ENCODE data around the gene RPN1. TPM values are rescaled to one million over a fixed set of nuclear protein-coding genes. Genes with fewer than 3 reads are reported as not detected.
"Not testable (repeated sequence)": the region's sequence is repeated elsewhere in the genome, so short reads cannot be mapped to it uniquely, and the experiment has no call there.

Gene RPN1
- total RNA-seq, 5 donors from 2014 or later (not counting 1 experiment from before 2014, with no cell fraction given): 86.1 to 119 (median 100) TPM

DNA sequence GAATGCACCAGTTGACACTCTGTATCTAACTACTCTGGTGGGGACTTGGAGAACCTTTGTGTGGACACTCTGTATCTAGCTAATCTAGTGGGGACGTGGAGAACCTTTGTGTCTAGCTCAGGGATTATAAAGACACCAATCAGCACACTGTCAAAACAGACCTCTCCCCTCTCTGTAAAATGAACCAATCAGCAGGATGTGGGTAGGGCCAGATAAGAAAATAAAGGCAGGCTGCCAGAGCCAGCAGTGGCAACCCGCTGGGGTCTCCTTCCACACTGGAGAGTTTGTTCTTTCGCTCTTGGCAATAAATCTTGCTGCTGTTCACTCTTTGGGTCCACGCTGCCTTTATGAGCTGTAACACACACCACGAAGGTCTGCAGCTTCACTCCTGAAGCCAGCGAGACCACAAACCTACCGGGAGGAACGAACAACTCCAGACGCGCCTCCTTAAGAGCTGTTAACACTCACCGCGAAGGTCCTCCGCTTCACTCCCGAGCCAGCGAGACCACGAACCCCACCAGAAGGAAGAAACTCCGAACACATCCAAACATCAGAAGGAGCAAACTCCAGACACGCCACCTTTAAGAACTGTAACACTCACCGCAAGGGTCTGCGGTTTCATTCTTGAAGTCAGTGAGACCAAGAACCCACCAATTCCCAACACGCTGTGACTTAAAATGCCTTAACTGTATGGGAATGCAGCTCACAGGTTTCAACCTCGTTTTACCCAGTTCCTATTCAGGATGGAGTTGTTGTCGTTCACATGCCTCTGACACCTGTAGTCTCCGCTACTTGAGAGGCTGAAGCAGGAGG lies 3.6 kb upstream of the RPN1 start:
- POLR2A ChIA-PET: interaction anchor here in 1 of 2 donors (0.6 kb wide), 1 partner anchor 26 kb away, joined by 7 read pairs; no protein-coding TSS in a partner anchor
- H3K9me3 Mint-ChIP-seq; H3K36me3 Mint-ChIP-seq; H3K27me3 ChIP-seq (replicated peaks in 1 of 2; ENCODE audit: control insufficient read depth in 2 of 2, extremely low read depth in 1 of 2, insufficient read depth in 2 of 2, low read length in 1 of 2); H3K27me3 Mint-ChIP-seq; H3K36me3 ChIP-seq (ENCODE audit: control insufficient read depth in 2 of 2, extremely low read depth in 1 of 2, insufficient read depth in 1 of 2, low read length in 1 of 2); H3K9me3 ChIP-seq; H3K27ac ChIP-seq (ENCODE audit: low read length): not testable (repeated sequence)
- peak in 33 of 35 experiments; percentile 5 to 59 (median 22) for DNase-seq
- Histone ChIP-seq H3K4me1 (ENCODE audit: control insufficient read depth in 1 of 2, extremely low read depth in 1 of 2, insufficient read depth in 2 of 2, low read length in 2 of 2) (peaks cover 8 to 12% of the 10 kb centered on the region in 2 experiments), H3K4me3 (ENCODE audit: control insufficient read depth in 1 of 2, extremely low read depth in 1 of 2, low read length in 1 of 2) (peak overlapping the region; percentile 69 to 75)
- WGBS (ENCODE audit: insufficient coverage): 11% methylated on average over 22 of the region's 24 CpGs
- CTCF ChIA-PET: interaction anchor here (0.6 to 2.0 kb wide), 7 partner anchors 13 to 332 kb away, joined by 3 to 14 read pairs (median 4); partner anchors contain the start of gene ACAD9 (in 1 of the 2)
- Mint-ChIP-seq H3K27ac (peak overlapping the region; percentile 68 to 79), H3K4me3 (peak overlapping the region; percentile 79 to 94 (median 85)), H3K4me1 (peaks cover 13 to 20% (median 14%) of the 10 kb centered on the region in 3 donors)
- peak in 2 of 4 experiments; percentile 20 to 22 for ATAC-seq (replicated peaks in 1 of 4)

DNA sequence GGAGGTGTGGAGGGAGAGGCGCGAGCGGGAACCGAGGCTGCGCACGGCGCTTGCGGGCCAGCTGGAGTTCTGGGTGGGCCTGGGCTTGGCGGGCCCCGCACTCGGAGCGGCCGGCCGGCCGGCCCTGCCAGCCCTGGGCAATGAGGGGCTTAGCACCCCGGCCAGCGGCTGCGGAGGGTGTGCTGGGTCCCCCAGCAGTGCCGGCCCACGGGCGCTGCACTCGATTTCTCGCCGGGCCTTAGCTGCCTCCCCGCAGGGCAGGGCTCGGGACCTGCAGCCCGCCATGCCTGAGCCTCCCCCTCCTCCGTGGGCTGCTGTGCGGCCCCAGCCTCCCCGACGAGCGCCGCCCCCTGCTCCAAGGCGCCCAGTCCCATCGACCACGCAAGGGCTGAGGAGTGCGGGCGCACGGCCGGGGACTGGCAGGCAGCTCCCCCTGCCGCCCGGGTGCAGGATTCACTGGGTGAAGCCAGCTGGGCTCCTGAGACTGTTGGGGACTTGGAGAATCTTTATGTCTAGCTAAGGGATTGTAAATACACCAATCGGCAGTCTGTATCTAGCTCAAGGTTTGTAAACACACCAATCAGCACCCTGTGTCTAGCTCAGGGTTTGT lies 2.9 kb upstream of the RPN1 start:
- H3K4me1 ChIP-seq (ENCODE audit: control insufficient read depth in 1 of 2, extremely low read depth in 1 of 2, insufficient read depth in 2 of 2, low read length in 2 of 2): peaks cover 14 to 15% of the 10 kb centered on the region in 2 experiments
- ATAC-seq (replicated peaks in 1 of 4); H3K36me3 Mint-ChIP-seq; H3K9me3 Mint-ChIP-seq; H3K4me3 ChIP-seq (ENCODE audit: control insufficient read depth in 1 of 2, extremely low read depth in 1 of 2, low read length in 1 of 2); H3K9me3 ChIP-seq; H3K27ac ChIP-seq (ENCODE audit: low read length); H3K27me3 ChIP-seq (replicated peaks in 1 of 2; ENCODE audit: control insufficient read depth in 2 of 2, extremely low read depth in 1 of 2, insufficient read depth in 2 of 2, low read length in 1 of 2); H3K36me3 ChIP-seq (ENCODE audit: control insufficient read depth in 2 of 2, extremely low read depth in 1 of 2, insufficient read depth in 1 of 2, low read length in 1 of 2); H3K27me3 Mint-ChIP-seq; POLR2A ChIA-PET: not testable (repeated sequence)
- H3K27ac Mint-ChIP-seq: peak overlapping the region in 1 of 2 donors; percentile 79
- H3K4me3 Mint-ChIP-seq: peak overlapping the region; percentile 79 to 94 (median 85)
- 82% methylated on average over 34 of the region's 43 CpGs for WGBS (ENCODE audit: insufficient coverage)
- peak in 25 of 35 experiments; percentile 1 to 72 (median 25) for DNase-seq
- peaks cover 20 to 27% (median 21%) of the 10 kb centered on the region in 3 donors for H3K4me1 Mint-ChIP-seq
- CTCF ChIA-PET: interaction anchor here (0.6 to 2.0 kb wide), 5 partner anchors 27 to 333 kb away, joined by 3 to 14 read pairs (median 4); partner anchors contain the start of gene ACAD9 (in 1 of the 2)

GRCh38 chr3:128648940-128649663 lies 1.5 kb downstream of the RPN1 start:
- Histone ChIP-seq H3K27me3 (replicated peaks in 1 of 2; ENCODE audit: control insufficient read depth in 2 of 2, extremely low read depth in 1 of 2, insufficient read depth in 2 of 2, low read length in 1 of 2) (no peaks in the 10 kb centered on the region), H3K9me3 (no peaks in the 10 kb centered on the region), H3K4me3 (ENCODE audit: control insufficient read depth in 1 of 2, extremely low read depth in 1 of 2, low read length in 1 of 2) (peak overlapping the region; percentile 92 to 99), H3K4me1 (ENCODE audit: control insufficient read depth in 1 of 2, extremely low read depth in 1 of 2, insufficient read depth in 2 of 2, low read length in 2 of 2) (peaks cover 16 to 19% of the 10 kb centered on the region in 2 experiments), H3K27ac (ENCODE audit: low read length) (no peak overlapping the region), H3K36me3 (ENCODE audit: control insufficient read depth in 2 of 2, extremely low read depth in 1 of 2, insufficient read depth in 1 of 2, low read length in 1 of 2) (peaks cover 0 to 10% of the 10 kb centered on the region in 2 donors)
- no CpG with 5 or more reads among the region's 8 CpGs for WGBS (ENCODE audit: insufficient coverage)
- peak overlapping the region; percentile 84 to 86 (median 86) for H3K4me3 Mint-ChIP-seq
- ATAC-seq (replicated peaks in 1 of 4): no peak
- H3K27me3 Mint-ChIP-seq: no peaks in the 10 kb centered on the region
- H3K9me3 Mint-ChIP-seq: no peaks in the 10 kb centered on the region
- POLR2A ChIA-PET: interaction anchor here (0.6 to 0.8 kb wide), 4 partner anchors 9 to 210 kb away, joined by 3 to 4 read pairs (median 4); no protein-coding TSS in a partner anchor
- CTCF ChIA-PET: interaction anchor here (0.8 to 1.5 kb wide), 6 partner anchors 9 to 155 kb away, joined by 3 to 5 read pairs (median 4); no protein-coding TSS in a partner anchor
- H3K27ac Mint-ChIP-seq: peak overlapping the region; percentile 64 to 78
- DNase-seq: no peak
- peaks cover 43 to 50% (median 45%) of the 10 kb centered on the region in 3 donors for H3K4me1 Mint-ChIP-seq
- peaks cover 7% of the 10 kb centered on the region for H3K36me3 Mint-ChIP-seq

DNA sequence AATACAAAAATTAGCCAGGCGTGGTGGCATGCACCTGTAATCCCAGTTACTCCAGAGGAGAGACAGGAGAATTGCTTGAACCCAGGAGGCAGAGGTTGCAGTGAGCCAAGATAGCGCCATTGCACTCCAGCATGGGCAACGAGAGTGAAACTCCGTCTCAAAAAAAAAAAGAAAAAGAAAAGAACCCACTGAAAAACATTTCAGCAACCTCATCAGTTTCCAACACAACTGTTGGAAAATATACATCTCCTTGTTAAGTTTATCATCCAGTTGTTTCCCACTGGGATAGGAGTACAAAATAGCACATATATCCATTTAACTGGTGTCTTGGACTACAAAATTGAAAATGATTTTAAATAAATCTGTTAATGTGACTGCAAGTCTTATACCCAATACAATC lies 2.2 kb downstream of the RPN1 start:
- CTCF ChIA-PET: interaction anchor here in 1 of 2 donors (0.8 kb wide), 1 partner anchor 144 kb away, joined by 4 read pairs; no protein-coding TSS in a partner anchor
- Histone ChIP-seq H3K9me3 (no peaks in the 10 kb centered on the region), H3K27ac (ENCODE audit: low read length) (no peak overlapping the region), H3K4me1 (ENCODE audit: control insufficient read depth in 1 of 2, extremely low read depth in 1 of 2, insufficient read depth in 2 of 2, low read length in 2 of 2) (peaks cover 16 to 19% of the 10 kb centered on the region in 2 experiments), H3K36me3 (ENCODE audit: control insufficient read depth in 2 of 2, extremely low read depth in 1 of 2, insufficient read depth in 1 of 2, low read length in 1 of 2) (peaks cover 0 to 15% of the 10 kb centered on the region in 2 donors), H3K4me3 (ENCODE audit: control insufficient read depth in 1 of 2, extremely low read depth in 1 of 2, low read length in 1 of 2) (no peak overlapping the region), H3K27me3 (replicated peaks in 1 of 2; ENCODE audit: control insufficient read depth in 2 of 2, extremely low read depth in 1 of 2, insufficient read depth in 2 of 2, low read length in 1 of 2) (no peaks in the 10 kb centered on the region)
- no peak for DNase-seq
- POLR2A ChIA-PET: no interaction called here
- H3K4me1 Mint-ChIP-seq: peaks cover 38 to 49% (median 42%) of the 10 kb centered on the region in 3 donors
- ATAC-seq (replicated peaks in 1 of 4): no peak
- H3K27ac Mint-ChIP-seq: no peak overlapping the region
- WGBS (ENCODE audit: insufficient coverage): 88% methylated on average over 1 of the region's 4 CpGs
- H3K9me3 Mint-ChIP-seq: no peaks in the 10 kb centered on the region
- H3K27me3 Mint-ChIP-seq: no peaks in the 10 kb centered on the region
- H3K4me3 Mint-ChIP-seq: peak overlapping the region; percentile 84 to 86 (median 86)
- H3K36me3 Mint-ChIP-seq: peaks cover 10% of the 10 kb centered on the region

DNA sequence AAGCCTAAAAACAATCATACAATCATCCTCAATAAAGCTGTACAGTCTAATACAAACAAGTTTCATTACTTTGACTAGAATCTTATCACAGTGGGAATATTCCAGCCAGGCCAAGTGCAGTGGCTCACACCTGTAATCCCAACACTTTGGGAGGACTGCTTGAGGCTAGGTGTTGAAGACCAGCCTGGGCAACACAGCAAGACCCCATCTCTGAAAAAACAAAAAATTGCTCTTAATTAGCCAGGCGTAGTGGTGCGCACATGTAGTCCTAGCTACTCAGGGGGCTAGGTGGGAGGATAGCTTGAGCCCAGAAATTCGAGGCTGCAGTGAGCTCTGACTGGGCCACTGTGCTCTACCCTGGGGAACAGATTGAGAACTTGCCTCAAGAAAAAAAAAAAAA lies 3.3 kb downstream of the RPN1 start:
- peaks cover 10% of the 10 kb centered on the region for H3K36me3 Mint-ChIP-seq
- H3K4me1 ChIP-seq (ENCODE audit: control insufficient read depth in 1 of 2, extremely low read depth in 1 of 2, insufficient read depth in 2 of 2, low read length in 2 of 2): peaks cover 16 to 23% of the 10 kb centered on the region in 2 experiments
- no peak overlapping the region for H3K27ac ChIP-seq (ENCODE audit: low read length)
- peaks cover 43 to 52% (median 44%) of the 10 kb centered on the region in 3 donors for H3K4me1 Mint-ChIP-seq
- no peak overlapping the region for H3K4me3 ChIP-seq (ENCODE audit: control insufficient read depth in 1 of 2, extremely low read depth in 1 of 2, low read length in 1 of 2)
- no peaks in the 10 kb centered on the region for H3K27me3 ChIP-seq (replicated peaks in 1 of 2; ENCODE audit: control insufficient read depth in 2 of 2, extremely low read depth in 1 of 2, insufficient read depth in 2 of 2, low read length in 1 of 2)
- no peaks in the 10 kb centered on the region for H3K9me3 Mint-ChIP-seq
- H3K27me3 Mint-ChIP-seq: no peaks in the 10 kb centered on the region
- no peaks in the 10 kb centered on the region for H3K9me3 ChIP-seq
- POLR2A ChIA-PET: interaction anchor here (0.6 to 0.7 kb wide), 3 partner anchors 200 to 485 kb away, joined by 3 to 7 read pairs (median 4); no protein-coding TSS in a partner anchor
- DNase-seq: no peak
- WGBS (ENCODE audit: insufficient coverage): no CpG with 5 or more reads among the region's 3 CpGs
- CTCF ChIA-PET: interaction anchor here (0.6 to 1.3 kb wide), 3 partner anchors 30 to 145 kb away, joined by 3 to 4 read pairs (median 3); no protein-coding TSS in a partner anchor
- ATAC-seq (replicated peaks in 1 of 4): no peak
- H3K36me3 ChIP-seq (ENCODE audit: control insufficient read depth in 2 of 2, extremely low read depth in 1 of 2, insufficient read depth in 1 of 2, low read length in 1 of 2): peaks cover 0 to 19% of the 10 kb centered on the region in 2 donors
- H3K4me3 Mint-ChIP-seq: no peak overlapping the region
- no peak overlapping the region for H3K27ac Mint-ChIP-seq
